ENCODE measurements around the gene ME3.

The ME3 gene

GRCh38 chr11:86499723-86500129, 172.7 kb downstream of the ME3 start:
- Histone ChIP-seq H3K4me3 (ENCODE audit: insufficient read depth, low read depth, low read length, poor library complexity, severe bottlenecking) (no peak overlapping the region), H3K27me3 (replicated peaks; ENCODE audit: control insufficient read depth, insufficient read depth, low read length, poor library complexity, severe bottlenecking) (no peaks in the 10 kb centered on the region), H3K27ac (ENCODE audit: insufficient read depth, low read length, poor library complexity, severe bottlenecking) (no peak overlapping the region), H3K36me3 (ENCODE audit: control insufficient read depth, insufficient read depth, low read length) (no peaks in the 10 kb centered on the region), H3K4me1 (ENCODE audit: control insufficient read depth, insufficient read depth, low read length, poor library complexity, severe bottlenecking) (no peaks in the 10 kb centered on the region), H3K9me3 (ENCODE audit: control insufficient read depth, low read length) (no peaks in the 10 kb centered on the region)
- DNase-seq, result no peak

- Histone ChIP-seq H3K27ac (ENCODE audit: insufficient read depth, low read length, poor library complexity, severe bottlenecking) (no peak overlapping the region), H3K9me3 (ENCODE audit: control insufficient read depth, low read length) (no peaks in the 10 kb centered on the region), H3K27me3 (replicated peaks; ENCODE audit: control insufficient read depth, insufficient read depth, low read length, poor library complexity, severe bottlenecking) (no peaks in the 10 kb centered on the region), H3K4me1 (ENCODE audit: control insufficient read depth, insufficient read depth, low read length, poor library complexity, severe bottlenecking) (no peaks in the 10 kb centered on the region), H3K4me3 (ENCODE audit: insufficient read depth, low read depth, low read length, poor library complexity, severe bottlenecking) (no peak overlapping the region), H3K36me3 (ENCODE audit: control insufficient read depth, insufficient read depth, low read length) (no peaks in the 10 kb centered on the region)
- DNase-seq, result no peak
Observed at GRCh38 chr11:86497836-86498235, 174.6 kb downstream of the ME3 start.

GRCh38 chr11:86497310-86497709, 175.1 kb downstream of the ME3 start:
- Histone ChIP-seq H3K4me3 (ENCODE audit: insufficient read depth, low read depth, low read length, poor library complexity, severe bottlenecking) (no peak overlapping the region), H3K4me1 (ENCODE audit: control insufficient read depth, insufficient read depth, low read length, poor library complexity, severe bottlenecking) (no peaks in the 10 kb centered on the region), H3K36me3 (ENCODE audit: control insufficient read depth, insufficient read depth, low read length) (no peaks in the 10 kb centered on the region), H3K27ac (ENCODE audit: insufficient read depth, low read length, poor library complexity, severe bottlenecking) (no peak overlapping the region), H3K27me3 (replicated peaks; ENCODE audit: control insufficient read depth, insufficient read depth, low read length, poor library complexity, severe bottlenecking) (no peaks in the 10 kb centered on the region), H3K9me3 (ENCODE audit: control insufficient read depth, low read length) (no peaks in the 10 kb centered on the region)
- no peak for DNase-seq

GRCh38 chr11:86495351-86495750, 177.1 kb downstream of the ME3 start:
- no peaks in the 10 kb centered on the region for H3K27me3 ChIP-seq (replicated peaks; ENCODE audit: control insufficient read depth, insufficient read depth, low read length, poor library complexity, severe bottlenecking)
- DNase-seq, result no peak
- no peaks in the 10 kb centered on the region for H3K9me3 ChIP-seq (ENCODE audit: control insufficient read depth, low read length)
- H3K4me3 ChIP-seq (ENCODE audit: insufficient read depth, low read depth, low read length, poor library complexity, severe bottlenecking), result no peak overlapping the region
- H3K4me1 ChIP-seq (ENCODE audit: control insufficient read depth, insufficient read depth, low read length, poor library complexity, severe bottlenecking), result no peaks in the 10 kb centered on the region
- no peak overlapping the region for H3K27ac ChIP-seq (ENCODE audit: insufficient read depth, low read length, poor library complexity, severe bottlenecking)
- H3K36me3 ChIP-seq (ENCODE audit: control insufficient read depth, insufficient read depth, low read length), result no peaks in the 10 kb centered on the region

- DNase-seq, result no peak
- no peaks in the 10 kb centered on the region for H3K27me3 ChIP-seq (replicated peaks; ENCODE audit: control insufficient read depth, insufficient read depth, low read length, poor library complexity, severe bottlenecking)
- H3K4me3 ChIP-seq (ENCODE audit: insufficient read depth, low read depth, low read length, poor library complexity, severe bottlenecking), result no peak overlapping the region
Observed at GRCh38 chr11:86492370-86493010, 179.9 kb downstream of the ME3 start.

GRCh38 chr11:86491027-86491426, 181.4 kb downstream of the ME3 start:
- Histone ChIP-seq H3K4me3 (ENCODE audit: insufficient read depth, low read depth, low read length, poor library complexity, severe bottlenecking) (no peak overlapping the region), H3K36me3 (ENCODE audit: control insufficient read depth, insufficient read depth, low read length) (no peaks in the 10 kb centered on the region), H3K27ac (ENCODE audit: insufficient read depth, low read length, poor library complexity, severe bottlenecking) (no peak overlapping the region), H3K9me3 (ENCODE audit: control insufficient read depth, low read length) (no peaks in the 10 kb centered on the region), H3K4me1 (ENCODE audit: control insufficient read depth, insufficient read depth, low read length, poor library complexity, severe bottlenecking) (no peaks in the 10 kb centered on the region), H3K27me3 (replicated peaks; ENCODE audit: control insufficient read depth, insufficient read depth, low read length, poor library complexity, severe bottlenecking) (no peaks in the 10 kb centered on the region)
- no peak for DNase-seq

More at GRCh38 chr11:86492370-86493010, 179.9 kb downstream of the ME3 start:
- no peaks in the 10 kb centered on the region for H3K9me3 ChIP-seq (ENCODE audit: control insufficient read depth, low read length)
- no peaks in the 10 kb centered on the region for H3K36me3 ChIP-seq (ENCODE audit: control insufficient read depth, insufficient read depth, low read length)
- H3K27ac ChIP-seq (ENCODE audit: insufficient read depth, low read length, poor library complexity, severe bottlenecking), result no peak overlapping the region
- no peaks in the 10 kb centered on the region for H3K4me1 ChIP-seq (ENCODE audit: control insufficient read depth, insufficient read depth, low read length, poor library complexity, severe bottlenecking)

- no peak overlapping the region for H3K4me3 ChIP-seq (ENCODE audit: insufficient read depth, low read depth, low read length, poor library complexity, severe bottlenecking)
- no peak for DNase-seq
- H3K9me3 ChIP-seq (ENCODE audit: control insufficient read depth, low read length), result no peaks in the 10 kb centered on the region
- H3K4me1 ChIP-seq (ENCODE audit: control insufficient read depth, insufficient read depth, low read length, poor library complexity, severe bottlenecking), result no peaks in the 10 kb centered on the region
- no peak overlapping the region for H3K27ac ChIP-seq (ENCODE audit: insufficient read depth, low read length, poor library complexity, severe bottlenecking)
- H3K36me3 ChIP-seq (ENCODE audit: control insufficient read depth, insufficient read depth, low read length), result no peaks in the 10 kb centered on the region
- no peaks in the 10 kb centered on the region for H3K27me3 ChIP-seq (replicated peaks; ENCODE audit: control insufficient read depth, insufficient read depth, low read length, poor library complexity, severe bottlenecking)
Observed at GRCh38 chr11:86490582-86490981, 181.8 kb downstream of the ME3 start.

GRCh38 chr11:86489442-86489841, 183.0 kb downstream of the ME3 start:
- no peak overlapping the region for H3K4me3 ChIP-seq (ENCODE audit: insufficient read depth, low read depth, low read length, poor library complexity, severe bottlenecking)
- no peaks in the 10 kb centered on the region for H3K9me3 ChIP-seq (ENCODE audit: control insufficient read depth, low read length)
- no peaks in the 10 kb centered on the region for H3K27me3 ChIP-seq (replicated peaks; ENCODE audit: control insufficient read depth, insufficient read depth, low read length, poor library complexity, severe bottlenecking)
- DNase-seq, result no peak
- H3K4me1 ChIP-seq (ENCODE audit: control insufficient read depth, insufficient read depth, low read length, poor library complexity, severe bottlenecking), result no peaks in the 10 kb centered on the region
- H3K27ac ChIP-seq (ENCODE audit: insufficient read depth, low read length, poor library complexity, severe bottlenecking), result no peak overlapping the region
- H3K36me3 ChIP-seq (ENCODE audit: control insufficient read depth, insufficient read depth, low read length), result no peaks in the 10 kb centered on the region

- no peaks in the 10 kb centered on the region for H3K36me3 ChIP-seq (ENCODE audit: control insufficient read depth, insufficient read depth, low read length)
- H3K4me1 ChIP-seq (ENCODE audit: control insufficient read depth, insufficient read depth, low read length, poor library complexity, severe bottlenecking), result no peaks in the 10 kb centered on the region
- no peak overlapping the region for H3K4me3 ChIP-seq (ENCODE audit: insufficient read depth, low read depth, low read length, poor library complexity, severe bottlenecking)
- no peaks in the 10 kb centered on the region for H3K9me3 ChIP-seq (ENCODE audit: control insufficient read depth, low read length)
- no peaks in the 10 kb centered on the region for H3K27me3 ChIP-seq (replicated peaks; ENCODE audit: control insufficient read depth, insufficient read depth, low read length, poor library complexity, severe bottlenecking)
- no peak overlapping the region for H3K27ac ChIP-seq (ENCODE audit: insufficient read depth, low read length, poor library complexity, severe bottlenecking)
- no peak for DNase-seq
Observed at GRCh38 chr11:86488553-86488952, 183.9 kb downstream of the ME3 start.

GRCh38 chr11:86487671-86488070, 184.7 kb downstream of the ME3 start:
- Histone ChIP-seq H3K27ac (ENCODE audit: insufficient read depth, low read length, poor library complexity, severe bottlenecking) (no peak overlapping the region), H3K36me3 (ENCODE audit: control insufficient read depth, insufficient read depth, low read length) (no peaks in the 10 kb centered on the region), H3K4me1 (ENCODE audit: control insufficient read depth, insufficient read depth, low read length, poor library complexity, severe bottlenecking) (no peaks in the 10 kb centered on the region), H3K9me3 (ENCODE audit: control insufficient read depth, low read length) (no peaks in the 10 kb centered on the region), H3K27me3 (replicated peaks; ENCODE audit: control insufficient read depth, insufficient read depth, low read length, poor library complexity, severe bottlenecking) (no peaks in the 10 kb centered on the region), H3K4me3 (ENCODE audit: insufficient read depth, low read depth, low read length, poor library complexity, severe bottlenecking) (no peak overlapping the region)
- DNase-seq, result no peak
